Measurements from ENCODE around the gene GNA14.

DNA sequence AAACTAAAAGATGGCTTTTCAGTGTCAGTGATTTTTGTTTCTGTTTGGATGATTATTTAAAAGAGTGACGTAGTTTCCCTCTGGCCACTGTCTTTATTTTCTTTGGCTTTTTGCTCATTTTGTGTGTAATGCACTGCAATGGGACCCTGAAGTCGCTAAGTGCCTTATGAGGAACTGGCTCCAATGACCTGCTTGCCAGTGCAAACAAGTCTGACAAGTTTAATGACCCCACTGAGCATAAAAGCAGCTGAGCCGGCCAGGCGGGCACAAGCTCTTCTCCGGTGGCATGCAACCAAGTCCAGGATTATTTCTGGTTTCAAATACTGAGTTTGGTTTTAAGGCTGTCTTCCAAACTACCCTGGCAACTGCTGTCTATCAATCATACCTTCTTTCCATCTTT is 15.6 kb upstream of the GNA14 start:
- TF ChIP-seq, protein P1, sequence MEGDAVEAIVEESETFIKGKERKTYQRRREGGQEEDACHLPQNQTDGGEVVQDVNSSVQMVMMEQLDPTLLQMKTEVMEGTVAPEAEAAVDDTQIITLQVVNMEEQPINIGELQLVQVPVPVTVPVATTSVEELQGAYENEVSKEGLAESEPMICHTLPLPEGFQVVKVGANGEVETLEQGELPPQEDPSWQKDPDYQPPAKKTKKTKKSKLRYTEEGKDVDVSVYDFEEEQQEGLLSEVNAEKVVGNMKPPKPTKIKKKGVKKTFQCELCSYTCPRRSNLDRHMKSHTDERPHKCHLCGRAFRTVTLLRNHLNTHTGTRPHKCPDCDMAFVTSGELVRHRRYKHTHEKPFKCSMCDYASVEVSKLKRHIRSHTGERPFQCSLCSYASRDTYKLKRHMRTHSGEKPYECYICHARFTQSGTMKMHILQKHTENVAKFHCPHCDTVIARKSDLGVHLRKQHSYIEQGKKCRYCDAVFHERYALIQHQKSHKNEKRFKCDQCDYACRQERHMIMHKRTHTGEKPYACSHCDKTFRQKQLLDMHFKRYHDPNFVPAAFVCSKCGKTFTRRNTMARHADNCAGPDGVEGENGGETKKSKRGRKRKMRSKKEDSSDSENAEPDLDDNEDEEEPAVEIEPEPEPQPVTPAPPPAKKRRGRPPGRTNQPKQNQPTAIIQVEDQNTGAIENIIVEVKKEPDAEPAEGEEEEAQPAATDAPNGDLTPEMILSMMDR (conservative IDR thresholded peaks at IDR 0.05 in 1 of 2, IDR thresholded peaks at IDR 0.05 in 1 of 2; ENCODE audit: extremely low read depth in 1 of 2, insufficient read depth in 1 of 2, low read depth in 1 of 2, low read length in 2 of 2), result no peak
- TF ChIP-seq EZH2 (IDR thresholded peaks at IDR 0.05; ENCODE audit: borderline replicate concordance, low read length), result no peak
